GM12878 (cell line): Measurements from ENCODE around the gene DNAJB14. TPM values are rescaled to one million over a fixed set of nuclear protein-coding genes. Genes with fewer than 3 reads are reported as not detected.

Experiments used
- ASH2L ChIP-seq: fragments of 300-600, 200-600 bp; sonication (generic); IDR thresholded peaks from 2 replicates; pipeline ENCODE4 v1.6.1; 2017; ENCODE audit warnings: low read depth, mild to moderate bottlenecking, borderline replicate concordance
- E2F4 ChIP-seq: IDR thresholded peaks from 2 replicates; pipeline ENCODE4 v1.6.1; 2012; ENCODE audit warnings: low read depth, low read length, improper control_type of control experiment
- EED ChIP-seq: sonication (generic); IDR thresholded peaks from 2 replicates; pipeline ENCODE4 v1.6.1; 2016; ENCODE audit warnings: antibody characterized with exemption, low read depth
- EZH2 ChIP-seq: IDR thresholded peaks from 2 replicates; pipeline ENCODE4 v1.6.1; 2012; ENCODE audit warnings: low read depth, mild to moderate bottlenecking, control low read depth, inconsistent platforms, low read length, borderline replicate concordance; ENCODE audit not compliant: control insufficient read depth
- MYB ChIP-seq: fragments of 150-350 bp; IDR thresholded peaks from 2 replicates; pipeline ENCODE4 v1.6.1; 2014; ENCODE audit warnings: mild to moderate bottlenecking, low read depth, low read length, borderline replicate concordance
- NFYB ChIP-seq: IDR thresholded peaks from 2 replicates; pipeline ENCODE4 v1.6.1; 2011; ENCODE audit warnings: low read depth, mild to moderate bottlenecking, low read length, improper control_type of control experiment, moderate library complexity; ENCODE audit not compliant: insufficient read depth
- PML ChIP-seq: IDR thresholded peaks from 2 replicates; pipeline ENCODE4 v1.6.1; 2012; ENCODE audit warnings: low read length, inconsistent platforms
- SRF ChIP-seq, 2 experiments: IDR thresholded peaks; 2 replicates each; pipeline ENCODE4 v1.6.1; 2011; ENCODE audit warnings: low read depth in 2 of 2, low read length in 2 of 2, mild to moderate bottlenecking in 1 of 2, moderate library complexity in 1 of 2
- STAT1 ChIP-seq: fragments of 450-650 bp; conservative IDR thresholded peaks from 2 replicates; pipeline ENCODE4 v1.6.1; 2014; ENCODE audit warnings: antibody characterized with exemption, mild to moderate bottlenecking
- USF2 ChIP-seq: IDR thresholded peaks from 2 replicates; pipeline ENCODE4 v1.6.1; 2011; ENCODE audit warnings: low read depth, low read length, improper control_type of control experiment, borderline replicate concordance
- YY1 ChIP-seq: IDR thresholded peaks from 2 replicates; pipeline ENCODE4 v1.6.1; 2011; ENCODE audit warnings: low read depth, mild to moderate bottlenecking, low read length
- ZNF592 ChIP-seq: fragments of 450-650 bp; IDR thresholded peaks from 2 replicates; pipeline ENCODE4 v1.6.1; 2017; ENCODE audit warnings: mild to moderate bottlenecking, moderate library complexity
- ZZZ3 ChIP-seq: IDR thresholded peaks from 2 replicates; pipeline ENCODE4 v1.6.1; 2011; ENCODE audit warnings: low read depth; ENCODE audit not compliant: control insufficient read depth, insufficient read length
- polyA plus RNA-seq, 11 experiments: library from polyadenylated mRNA; depleted of rRNA in 4 of 11; unstranded in 6 of 11; stranded (reverse) in 5 of 11; fragments of >200 nt; fragmentation: Nextera tagmentation in 4 of 11; fragmentation: Illumina TruSeq in 1 of 11; extraction: Ambion mirVana in 4 of 11; extraction: Trizol in 1 of 11; gene quantifications; 1 replicate in 1 of 11; 2 replicates in 10 of 11; pipeline versions ENCODE4 v1.2.1 to v1.2.3, GENCODE V29; 2011 to 2016; ENCODE audit warnings: inconsistent platforms in 2 of 11, missing spikeins in 2 of 11, low read depth in 1 of 11
- total RNA-seq, 4 experiments: library from RNA; depleted of rRNA in 3 of 4; stranded (reverse); fragments of >200 nt in 3 of 4; fragmentation: Illumina TruSeq in 1 of 4; extraction: Trizol in 1 of 4; gene quantifications; 2 replicates each; pipeline versions ENCODE4 v1.2.1 to v1.2.3, GENCODE V29; 2013 to 2021
- TF ChIP-seq, protein P1 (sequence below): fragments of 450-650 bp; conservative IDR thresholded peaks from 2 replicates; pipeline ENCODE4 v1.6.1; 2017; ENCODE audit warnings: mild to moderate bottlenecking, moderate library complexity
- TF ChIP-seq, protein P2 (sequence below), 3 experiments: IDR thresholded peaks in 2 of 3; conservative IDR thresholded peaks in 1 of 3; 2 replicates each; pipeline ENCODE4 v1.5.1; 2011; ENCODE audit warnings: low read depth in 3 of 3, low read length in 3 of 3, mild to moderate bottlenecking in 3 of 3, control low read depth in 2 of 3, moderate library complexity in 2 of 3, inconsistent platforms in 1 of 3, mixed read lengths in 1 of 3; ENCODE audit not compliant: control insufficient read depth in 2 of 3, insufficient read depth in 1 of 3; ENCODE audit errors: extremely low read depth in 1 of 3
- TF ChIP-seq, protein P3 (sequence below): IDR thresholded peaks from 2 replicates; pipeline ENCODE4 v1.6.1; 2011; ENCODE audit warnings: borderline replicate concordance, low read depth, mild to moderate bottlenecking, moderate library complexity, low read length; ENCODE audit not compliant: insufficient read depth, poor library complexity, severe bottlenecking

Gene DNAJB14
- total and polyA plus RNA-seq, 10 of the 15 experiments (the other 5 are each of a cell fraction or from before 2014, with no cell fraction given) = 9.5 to 49.2 (median 27.8) TPM

DNA sequence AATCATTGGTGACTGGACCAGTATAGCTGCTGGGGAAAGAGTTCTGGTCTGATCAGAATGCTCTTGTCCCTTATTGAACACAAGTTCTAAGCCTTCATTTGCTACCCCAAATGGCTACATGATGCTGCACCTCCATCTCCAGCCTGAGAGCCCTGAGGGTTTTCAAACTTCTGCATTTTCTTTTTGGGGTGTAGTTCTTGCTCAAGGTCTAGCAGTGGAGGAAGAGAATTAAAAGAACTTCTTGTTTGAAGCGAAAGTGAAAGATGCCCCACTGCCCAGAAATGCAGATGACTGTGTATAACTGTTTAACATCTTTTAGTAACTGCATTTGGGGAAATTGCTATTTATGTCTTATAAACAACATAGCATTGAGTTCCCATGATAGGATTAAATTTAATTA is 90.7 kb downstream of the DNAJB14 start (continued):
- TF ChIP-seq, protein P1, sequence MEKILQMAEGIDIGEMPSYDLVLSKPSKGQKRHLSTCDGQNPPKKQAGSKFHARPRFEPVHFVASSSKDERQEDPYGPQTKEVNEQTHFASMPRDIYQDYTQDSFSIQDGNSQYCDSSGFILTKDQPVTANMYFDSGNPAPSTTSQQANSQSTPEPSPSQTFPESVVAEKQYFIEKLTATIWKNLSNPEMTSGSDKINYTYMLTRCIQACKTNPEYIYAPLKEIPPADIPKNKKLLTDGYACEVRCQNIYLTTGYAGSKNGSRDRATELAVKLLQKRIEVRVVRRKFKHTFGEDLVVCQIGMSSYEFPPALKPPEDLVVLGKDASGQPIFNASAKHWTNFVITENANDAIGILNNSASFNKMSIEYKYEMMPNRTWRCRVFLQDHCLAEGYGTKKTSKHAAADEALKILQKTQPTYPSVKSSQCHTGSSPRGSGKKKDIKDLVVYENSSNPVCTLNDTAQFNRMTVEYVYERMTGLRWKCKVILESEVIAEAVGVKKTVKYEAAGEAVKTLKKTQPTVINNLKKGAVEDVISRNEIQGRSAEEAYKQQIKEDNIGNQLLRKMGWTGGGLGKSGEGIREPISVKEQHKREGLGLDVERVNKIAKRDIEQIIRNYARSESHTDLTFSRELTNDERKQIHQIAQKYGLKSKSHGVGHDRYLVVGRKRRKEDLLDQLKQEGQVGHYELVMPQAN = no peak
- TF ChIP-seq, protein P2, sequence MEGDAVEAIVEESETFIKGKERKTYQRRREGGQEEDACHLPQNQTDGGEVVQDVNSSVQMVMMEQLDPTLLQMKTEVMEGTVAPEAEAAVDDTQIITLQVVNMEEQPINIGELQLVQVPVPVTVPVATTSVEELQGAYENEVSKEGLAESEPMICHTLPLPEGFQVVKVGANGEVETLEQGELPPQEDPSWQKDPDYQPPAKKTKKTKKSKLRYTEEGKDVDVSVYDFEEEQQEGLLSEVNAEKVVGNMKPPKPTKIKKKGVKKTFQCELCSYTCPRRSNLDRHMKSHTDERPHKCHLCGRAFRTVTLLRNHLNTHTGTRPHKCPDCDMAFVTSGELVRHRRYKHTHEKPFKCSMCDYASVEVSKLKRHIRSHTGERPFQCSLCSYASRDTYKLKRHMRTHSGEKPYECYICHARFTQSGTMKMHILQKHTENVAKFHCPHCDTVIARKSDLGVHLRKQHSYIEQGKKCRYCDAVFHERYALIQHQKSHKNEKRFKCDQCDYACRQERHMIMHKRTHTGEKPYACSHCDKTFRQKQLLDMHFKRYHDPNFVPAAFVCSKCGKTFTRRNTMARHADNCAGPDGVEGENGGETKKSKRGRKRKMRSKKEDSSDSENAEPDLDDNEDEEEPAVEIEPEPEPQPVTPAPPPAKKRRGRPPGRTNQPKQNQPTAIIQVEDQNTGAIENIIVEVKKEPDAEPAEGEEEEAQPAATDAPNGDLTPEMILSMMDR (IDR thresholded peaks at IDR 0.05 in 2 of 3, conservative IDR thresholded peaks at IDR 0.05 in 1 of 3; ENCODE audit: control insufficient read depth in 2 of 3, extremely low read depth in 1 of 3, insufficient read depth in 1 of 3, low read depth in 3 of 3, low read length in 3 of 3) = no peak
- TF ChIP-seq PML = no peak
- no peak for TF ChIP-seq NFYB
- TF ChIP-seq MYB = no peak
- no peak for TF ChIP-seq ZZZ3
- no peak for TF ChIP-seq EED
- TF ChIP-seq EZH2 = no peak
- TF ChIP-seq ASH2L = no peak
- peak; percentile 30; the same call in 1 of the 2 replicates for TF ChIP-seq YY1
- no peak for TF ChIP-seq E2F4
- TF ChIP-seq, protein P3, sequence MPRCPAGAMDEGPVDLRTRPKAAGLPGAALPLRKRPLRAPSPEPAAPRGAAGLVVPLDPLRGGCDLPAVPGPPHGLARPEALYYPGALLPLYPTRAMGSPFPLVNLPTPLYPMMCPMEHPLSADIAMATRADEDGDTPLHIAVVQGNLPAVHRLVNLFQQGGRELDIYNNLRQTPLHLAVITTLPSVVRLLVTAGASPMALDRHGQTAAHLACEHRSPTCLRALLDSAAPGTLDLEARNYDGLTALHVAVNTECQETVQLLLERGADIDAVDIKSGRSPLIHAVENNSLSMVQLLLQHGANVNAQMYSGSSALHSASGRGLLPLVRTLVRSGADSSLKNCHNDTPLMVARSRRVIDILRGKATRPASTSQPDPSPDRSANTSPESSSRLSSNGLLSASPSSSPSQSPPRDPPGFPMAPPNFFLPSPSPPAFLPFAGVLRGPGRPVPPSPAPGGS = no peak
- no peak for TF ChIP-seq SRF (IDR thresholded peaks at IDR 0.05; ENCODE audit: low read depth in 2 of 2, low read length in 2 of 2)
- TF ChIP-seq USF2 = no peak
- TF ChIP-seq ZNF592 = no peak
- TF ChIP-seq STAT1 = no peak
